Gastroesophageal sphincter (tissue), 4 donors: ENCODE measurements around the gene ARHGEF37. TPM values are rescaled to one million over a fixed set of nuclear protein-coding genes. Genes with fewer than 3 reads are reported as not detected.

ENCODE experiments used
- ATAC-seq: fragments of 150-250 bp; one replicate; pipeline ENCODE4 v1.9.1; 2016; ENCODE audit warnings: mild to moderate bottlenecking, moderate library complexity
- H3K27ac ChIP-seq, 4 donors: fragments of 200-600 bp; sonication (generic) in 3 of 4; 1 replicate in 3 of 4; 2 replicates in 1 of 4; pipeline ENCODE4 v1.5.1; 2016 to 2019
- H3K27me3 ChIP-seq: fragments of 200-600 bp; sonication (generic); one replicate; pipeline ENCODE4 v1.5.1; 2019
- H3K36me3 ChIP-seq, 2 donors: fragments of 200-600 bp; sonication (generic); one replicate each; pipeline ENCODE4 v1.5.1; 2019; ENCODE audit warnings: control low read depth in 1 of 2
- H3K4me1 ChIP-seq, 3 donors: fragments of 200-600 bp; sonication (generic); 1 replicate in 2 of 3; 2 replicates in 1 of 3; pipeline ENCODE4 v1.5.1; 2016 to 2019; ENCODE audit warnings: control low read depth in 2 of 3
- H3K4me3 ChIP-seq, 2 donors: fragments of 200-600 bp; sonication (generic); one replicate each; pipeline ENCODE4 v1.5.1; 2019; ENCODE audit warnings: mild to moderate bottlenecking in 1 of 2, moderate library complexity in 1 of 2
- H3K9me3 ChIP-seq, 3 donors: fragments of 200-600 bp; sonication (generic); one replicate each; pipeline ENCODE4 v1.5.1; 2017 to 2019; ENCODE audit warnings: control low read depth in 2 of 3
- EP300 ChIP-seq: sonication (generic); formaldehyde crosslinking; IDR thresholded peaks from one replicate; pipeline ENCODE4 v1.6.1; 2017; ENCODE audit warnings: antibody characterized with exemption, mild to moderate bottlenecking
- POLR2A ChIP-seq, 2 donors: fragments of 450-650 bp; IDR thresholded peaks; one replicate each; pipeline ENCODE4 v1.6.1; 2017; ENCODE audit warnings: antibody characterized with exemption in 2 of 2, mild to moderate bottlenecking in 2 of 2, moderate library complexity in 1 of 2
- POLR2AphosphoS5 ChIP-seq: sonication (generic); formaldehyde crosslinking; IDR thresholded peaks from one replicate; pipeline ENCODE4 v1.6.1; 2017; ENCODE audit warnings: antibody characterized with exemption
- WGBS, 2 donors: methylation state at CpG; one replicate each; pipeline ENCODE4 v1.1.5; 2018; ENCODE audit warnings: low coverage in 1 of 2; 5-methylcytosine and 5-hydroxymethylcytosine counted together
- total RNA-seq, 4 donors: library from RNA; depleted of rRNA; stranded (reverse); fragments of >200 nt; gene quantifications; one replicate each; pipeline ENCODE4 v1.1.0, GENCODE V29; 2016
- TF ChIP-seq, protein P1 (sequence below), 4 experiments: fragments of 200-600 bp in 2 of 4; fragments of 450-650 bp in 2 of 4; sonication (generic) in 1 of 4; IDR thresholded peaks; one replicate each; pipeline ENCODE4 v1.5.1; 2017 to 2019; ENCODE audit warnings: antibody characterized with exemption in 4 of 4, mild to moderate bottlenecking in 2 of 4, moderate library complexity in 2 of 4

Gene ARHGEF37
- total RNA-seq, 4 donors from 2014 or later: 13.5 to 30.6 (median 20.1) TPM

DNA sequence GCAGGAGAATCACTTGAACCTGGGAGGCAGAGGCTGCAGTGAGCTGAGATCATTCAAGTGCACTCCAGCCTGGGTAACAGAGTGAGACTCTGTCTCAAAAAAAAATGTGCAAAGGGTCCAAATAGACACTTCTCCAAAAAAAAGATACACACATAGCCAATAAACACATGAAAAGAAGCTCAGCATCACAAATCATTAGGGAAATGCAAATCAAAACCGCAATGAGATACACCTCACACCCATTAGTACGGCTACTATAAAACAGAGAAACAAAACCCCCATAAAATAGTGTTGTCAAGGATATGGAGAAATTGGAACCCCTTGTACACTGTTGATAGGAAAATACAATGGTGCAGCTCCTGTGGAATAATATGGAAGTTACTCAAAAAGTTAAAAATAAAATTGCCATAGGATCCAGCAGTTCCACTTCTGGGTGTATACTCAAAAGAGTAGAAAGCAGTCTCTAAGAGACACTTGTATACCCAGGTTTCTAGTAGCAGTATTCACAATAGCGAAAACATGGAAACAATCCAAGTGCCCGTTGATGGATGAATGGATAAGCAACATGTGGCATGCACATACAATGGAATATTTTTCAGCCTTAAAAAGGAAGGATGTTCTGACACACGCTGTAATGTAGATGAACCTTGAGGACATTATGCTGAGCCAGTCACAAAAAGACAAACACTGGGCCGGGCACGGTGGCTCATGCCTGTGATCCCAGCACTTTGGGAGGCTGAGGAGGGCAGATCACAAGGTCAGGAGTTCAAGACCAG is 91.6 kb downstream of the ARHGEF37 start:
- Histone ChIP-seq H3K27me3 (no peaks in the 10 kb centered on the region), H3K36me3 (no peaks in the 10 kb centered on the region), H3K4me1 (no peaks in the 10 kb centered on the region), H3K4me3 (no peak overlapping the region), H3K9me3 (peaks cover 0 to 7% (median 0%) of the 10 kb centered on the region in 3 donors), H3K27ac (no peak overlapping the region)
- no peak for ATAC-seq
- TF ChIP-seq, protein P1, sequence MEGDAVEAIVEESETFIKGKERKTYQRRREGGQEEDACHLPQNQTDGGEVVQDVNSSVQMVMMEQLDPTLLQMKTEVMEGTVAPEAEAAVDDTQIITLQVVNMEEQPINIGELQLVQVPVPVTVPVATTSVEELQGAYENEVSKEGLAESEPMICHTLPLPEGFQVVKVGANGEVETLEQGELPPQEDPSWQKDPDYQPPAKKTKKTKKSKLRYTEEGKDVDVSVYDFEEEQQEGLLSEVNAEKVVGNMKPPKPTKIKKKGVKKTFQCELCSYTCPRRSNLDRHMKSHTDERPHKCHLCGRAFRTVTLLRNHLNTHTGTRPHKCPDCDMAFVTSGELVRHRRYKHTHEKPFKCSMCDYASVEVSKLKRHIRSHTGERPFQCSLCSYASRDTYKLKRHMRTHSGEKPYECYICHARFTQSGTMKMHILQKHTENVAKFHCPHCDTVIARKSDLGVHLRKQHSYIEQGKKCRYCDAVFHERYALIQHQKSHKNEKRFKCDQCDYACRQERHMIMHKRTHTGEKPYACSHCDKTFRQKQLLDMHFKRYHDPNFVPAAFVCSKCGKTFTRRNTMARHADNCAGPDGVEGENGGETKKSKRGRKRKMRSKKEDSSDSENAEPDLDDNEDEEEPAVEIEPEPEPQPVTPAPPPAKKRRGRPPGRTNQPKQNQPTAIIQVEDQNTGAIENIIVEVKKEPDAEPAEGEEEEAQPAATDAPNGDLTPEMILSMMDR (IDR thresholded peaks at IDR 0.05): no peak
- no peak for TF ChIP-seq POLR2A (IDR thresholded peaks at IDR 0.05)
- no peak for TF ChIP-seq POLR2AphosphoS5
- no peak for TF ChIP-seq EP300
- WGBS, 2 donors: 57 to 82% methylated on average over 6 of the region's 7 CpGs

DNA sequence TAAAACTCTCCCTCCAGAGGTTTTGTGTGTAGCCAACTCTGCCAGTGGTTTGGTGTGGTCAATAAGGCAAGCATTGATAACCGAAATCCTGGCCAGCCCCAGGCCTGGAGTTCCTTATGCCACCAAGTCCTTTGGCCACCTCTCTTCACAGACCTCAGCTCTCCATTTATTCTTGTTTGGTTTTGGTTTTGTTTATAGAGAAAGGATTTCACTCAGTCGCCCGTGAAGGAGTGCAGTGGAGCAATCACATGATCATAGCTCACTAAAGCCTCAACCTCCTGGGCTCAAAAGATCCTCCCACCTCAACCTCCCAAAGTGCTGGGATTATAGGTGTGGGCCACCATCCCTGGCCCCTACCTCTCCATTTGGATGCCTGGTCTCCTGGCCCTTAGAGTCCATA is 93.4 kb downstream of the ARHGEF37 start:
- ATAC-seq: no peak
- no peaks in the 10 kb centered on the region for H3K4me1 ChIP-seq
- no peak overlapping the region for H3K27ac ChIP-seq
- no peak overlapping the region for H3K4me3 ChIP-seq
- no CpG with 5 or more reads among the region's 3 CpGs for WGBS, 2 donors
- H3K36me3 ChIP-seq: no peaks in the 10 kb centered on the region
- no peaks in the 10 kb centered on the region for H3K9me3 ChIP-seq
- no peaks in the 10 kb centered on the region for H3K27me3 ChIP-seq
- TF ChIP-seq POLR2A (IDR thresholded peaks at IDR 0.05) (no peak), EP300 (no peak), POLR2AphosphoS5 (no peak)
- TF ChIP-seq, protein P1 (IDR thresholded peaks at IDR 0.05): no peak

DNA sequence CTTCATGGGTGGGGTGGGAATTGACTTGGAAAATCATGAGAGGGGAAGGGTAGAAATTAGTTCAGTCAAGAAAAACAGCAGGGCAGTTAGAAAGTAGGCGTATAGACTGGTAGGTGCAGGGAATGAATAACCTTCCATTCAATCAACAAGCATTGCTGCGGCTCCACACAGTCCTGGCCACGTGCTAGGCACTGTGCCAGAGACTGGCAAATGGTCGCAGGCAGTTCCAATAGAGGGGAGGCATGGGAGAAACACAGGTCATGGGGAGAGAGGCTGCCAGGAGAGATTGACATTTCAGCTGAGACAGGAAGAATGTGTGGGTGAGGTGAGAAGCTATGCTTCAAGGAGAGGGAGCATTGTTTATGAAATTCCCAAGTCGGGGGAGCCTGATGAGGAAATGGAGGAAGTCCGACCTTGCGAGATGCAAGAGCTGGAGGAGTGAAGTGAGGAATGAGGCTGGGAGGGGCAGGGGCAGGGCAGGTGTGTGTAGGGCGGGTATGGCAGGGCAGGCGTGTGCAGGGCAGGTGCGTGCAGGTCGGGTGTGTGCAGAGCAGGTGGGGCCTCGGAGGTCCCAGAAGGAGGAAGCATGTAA is 94.4 kb downstream of the ARHGEF37 start:
- H3K27me3 ChIP-seq: no peaks in the 10 kb centered on the region
- H3K27ac ChIP-seq: no peak overlapping the region
- WGBS, 2 donors: 63 to 66% methylated on average over 10 to 12 of the region's 12 CpGs
- H3K4me1 ChIP-seq: no peaks in the 10 kb centered on the region
- H3K36me3 ChIP-seq: no peaks in the 10 kb centered on the region
- no peak for TF ChIP-seq POLR2AphosphoS5
- TF ChIP-seq EP300: no peak
- TF ChIP-seq, protein P1 (IDR thresholded peaks at IDR 0.05): no peak
- no peak for TF ChIP-seq POLR2A (IDR thresholded peaks at IDR 0.05)
- ATAC-seq: no peak
- H3K9me3 ChIP-seq: no peaks in the 10 kb centered on the region
- H3K4me3 ChIP-seq: no peak overlapping the region

GRCh38 chr5:149677731-149678130 is 96.4 kb downstream of the ARHGEF37 start:
- WGBS, 2 donors: 79 to 89% methylated on average over 5 to 7 of the region's 7 CpGs
- Histone ChIP-seq H3K27me3 (no peaks in the 10 kb centered on the region), H3K27ac (no peak overlapping the region), H3K4me3 (no peak overlapping the region), H3K9me3 (no peaks in the 10 kb centered on the region), H3K36me3 (no peaks in the 10 kb centered on the region), H3K4me1 (no peaks in the 10 kb centered on the region)
- peak; percentile 36 for ATAC-seq
- no peak for TF ChIP-seq POLR2AphosphoS5
- TF ChIP-seq, protein P1 (IDR thresholded peaks at IDR 0.05): no peak
- TF ChIP-seq EP300: no peak
- no peak for TF ChIP-seq POLR2A (IDR thresholded peaks at IDR 0.05)
